HG03439 (cell line): ENCODE data around the gene PKD1L1.
"Not testable (repeated sequence)": the region's sequence is repeated elsewhere in the genome, so short reads cannot be mapped to it uniquely, and the experiment has no call there.

Experiments
- ATAC-seq: cut with Tn5 transposase; IDR thresholded peaks from one replicate; pipeline ENCODE4 v1.9.1; 2021; ENCODE audit warnings: mild to moderate bottlenecking, moderate library complexity; ENCODE audit not compliant: unreplicated experiment

Gene PKD1L1, protein sequence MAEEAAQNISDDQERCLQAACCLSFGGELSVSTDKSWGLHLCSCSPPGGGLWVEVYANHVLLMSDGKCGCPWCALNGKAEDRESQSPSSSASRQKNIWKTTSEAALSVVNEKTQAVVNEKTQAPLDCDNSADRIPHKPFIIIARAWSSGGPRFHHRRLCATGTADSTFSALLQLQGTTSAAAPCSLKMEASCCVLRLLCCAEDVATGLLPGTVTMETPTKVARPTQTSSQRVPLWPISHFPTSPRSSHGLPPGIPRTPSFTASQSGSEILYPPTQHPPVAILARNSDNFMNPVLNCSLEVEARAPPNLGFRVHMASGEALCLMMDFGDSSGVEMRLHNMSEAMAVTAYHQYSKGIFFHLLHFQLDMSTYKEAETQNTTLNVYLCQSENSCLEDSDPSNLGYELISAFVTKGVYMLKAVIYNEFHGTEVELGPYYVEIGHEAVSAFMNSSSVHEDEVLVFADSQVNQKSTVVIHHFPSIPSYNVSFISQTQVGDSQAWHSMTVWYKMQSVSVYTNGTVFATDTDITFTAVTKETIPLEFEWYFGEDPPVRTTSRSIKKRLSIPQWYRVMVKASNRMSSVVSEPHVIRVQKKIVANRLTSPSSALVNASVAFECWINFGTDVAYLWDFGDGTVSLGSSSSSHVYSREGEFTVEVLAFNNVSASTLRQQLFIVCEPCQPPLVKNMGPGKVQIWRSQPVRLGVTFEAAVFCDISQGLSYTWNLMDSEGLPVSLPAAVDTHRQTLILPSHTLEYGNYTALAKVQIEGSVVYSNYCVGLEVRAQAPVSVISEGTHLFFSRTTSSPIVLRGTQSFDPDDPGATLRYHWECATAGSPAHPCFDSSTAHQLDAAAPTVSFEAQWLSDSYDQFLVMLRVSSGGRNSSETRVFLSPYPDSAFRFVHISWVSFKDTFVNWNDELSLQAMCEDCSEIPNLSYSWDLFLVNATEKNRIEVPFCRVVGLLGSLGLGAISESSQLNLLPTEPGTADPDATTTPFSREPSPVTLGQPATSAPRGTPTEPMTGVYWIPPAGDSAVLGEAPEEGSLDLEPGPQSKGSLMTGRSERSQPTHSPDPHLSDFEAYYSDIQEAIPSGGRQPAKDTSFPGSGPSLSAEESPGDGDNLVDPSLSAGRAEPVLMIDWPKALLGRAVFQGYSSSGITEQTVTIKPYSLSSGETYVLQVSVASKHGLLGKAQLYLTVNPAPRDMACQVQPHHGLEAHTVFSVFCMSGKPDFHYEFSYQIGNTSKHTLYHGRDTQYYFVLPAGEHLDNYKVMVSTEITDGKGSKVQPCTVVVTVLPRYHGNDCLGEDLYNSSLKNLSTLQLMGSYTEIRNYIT (N-terminal part only)

DNA sequence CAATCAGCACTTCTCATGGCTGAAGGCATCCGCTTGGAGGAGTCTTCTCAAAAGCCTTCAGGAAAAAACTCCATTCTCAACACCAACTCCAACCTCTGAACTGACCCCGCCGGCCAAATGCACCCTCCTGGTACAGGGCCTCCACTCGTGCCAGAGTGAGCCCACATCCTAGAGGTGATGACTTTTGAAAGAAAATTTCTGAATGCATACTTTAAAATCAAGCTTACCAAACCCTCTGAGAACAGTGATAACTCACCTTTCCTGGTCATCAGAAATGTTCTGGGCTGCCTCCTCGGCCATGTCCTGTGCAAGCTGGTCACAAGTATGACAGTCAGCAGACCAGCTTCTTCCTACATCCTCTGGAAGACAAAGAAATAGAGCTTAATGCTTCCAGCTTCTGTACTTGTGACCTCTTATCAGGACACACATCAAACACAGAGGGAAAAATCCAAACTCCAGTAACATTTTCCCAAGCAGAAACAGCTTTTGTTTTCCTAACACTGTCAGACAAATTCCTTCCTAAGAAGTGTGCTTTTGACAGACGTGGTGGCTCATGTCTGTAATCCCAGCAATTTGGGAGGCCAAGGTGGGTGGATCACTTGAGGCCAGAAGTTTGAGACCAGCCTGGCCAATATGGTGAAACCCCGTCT lies at the start of gene PKD1L1:
PKD1L1 (minus strand) TSS at position 326 of the 650 bp plus-strand sequence; CDS start at position 300, 26 bp downstream.
- ATAC-seq, result no peak

DNA sequence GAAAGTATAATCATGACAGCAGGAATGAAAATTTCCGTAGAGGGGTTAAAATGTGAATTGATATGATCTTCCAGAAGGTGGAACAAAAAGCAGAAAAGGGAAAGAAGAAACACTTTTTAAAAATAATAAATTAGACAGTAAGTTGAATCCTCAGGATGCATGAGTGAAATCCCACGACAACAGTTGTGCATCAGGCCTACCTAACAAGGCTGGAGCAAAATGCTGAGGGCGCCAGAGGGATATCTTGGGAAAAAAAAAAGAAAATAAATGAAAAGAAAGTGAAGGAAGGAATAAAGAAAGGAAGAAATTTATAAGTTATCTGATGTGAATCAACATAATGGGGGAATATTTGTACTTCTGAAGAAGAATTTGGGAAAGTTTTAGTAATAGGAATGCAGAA lies 44.2 kb upstream of the PKD1L1 start:
- ATAC-seq, result no peak

DNA sequence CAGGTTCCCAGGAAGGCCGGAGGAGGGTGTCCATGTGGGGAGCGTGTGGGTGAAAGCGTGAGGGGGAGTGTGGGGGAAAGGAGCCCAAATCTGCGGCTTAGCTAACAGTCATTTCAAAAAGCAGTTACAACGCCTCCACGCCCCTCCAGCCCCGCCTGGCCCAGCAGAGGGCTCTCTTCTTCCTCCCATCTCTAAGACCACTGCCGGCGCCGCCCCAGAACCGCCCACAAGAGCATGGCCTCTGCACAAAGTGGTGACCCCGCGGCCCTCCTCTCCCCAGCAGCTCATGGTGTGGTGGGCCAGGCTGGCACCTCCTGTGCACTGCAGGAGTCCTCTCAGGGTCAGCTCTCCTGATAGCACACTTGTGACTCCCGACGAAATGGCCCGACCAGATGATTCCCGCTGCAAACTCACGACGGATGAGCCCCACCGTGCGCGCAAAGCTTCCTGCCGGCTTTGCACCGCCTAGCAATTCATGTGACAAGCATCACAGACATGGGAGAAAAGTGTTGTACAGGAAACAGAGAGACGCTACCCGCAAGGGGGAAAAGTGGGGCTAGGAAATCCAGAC lies 43.6 kb upstream of the PKD1L1 start:
- ATAC-seq, result peak; percentile 99

DNA sequence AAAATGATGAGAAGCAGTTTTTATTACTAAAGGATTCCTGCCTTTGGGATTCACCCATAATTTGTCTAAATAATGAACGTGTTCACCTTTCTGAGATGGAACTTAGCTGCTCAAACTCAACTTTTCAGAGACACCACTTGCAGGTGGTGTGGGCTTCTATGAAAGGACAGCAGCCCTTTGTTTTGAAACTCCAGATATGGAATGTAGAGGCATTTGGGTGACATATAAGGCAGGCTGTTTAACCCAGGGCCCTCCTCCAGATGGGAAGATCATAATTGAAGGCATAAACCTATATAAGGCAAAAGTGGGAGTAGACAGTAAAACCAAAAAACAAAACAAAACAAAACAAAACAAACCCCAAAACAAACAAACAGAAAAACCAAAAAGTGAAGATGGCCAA lies 43.0 kb upstream of the PKD1L1 start:
- no peak for ATAC-seq

DNA sequence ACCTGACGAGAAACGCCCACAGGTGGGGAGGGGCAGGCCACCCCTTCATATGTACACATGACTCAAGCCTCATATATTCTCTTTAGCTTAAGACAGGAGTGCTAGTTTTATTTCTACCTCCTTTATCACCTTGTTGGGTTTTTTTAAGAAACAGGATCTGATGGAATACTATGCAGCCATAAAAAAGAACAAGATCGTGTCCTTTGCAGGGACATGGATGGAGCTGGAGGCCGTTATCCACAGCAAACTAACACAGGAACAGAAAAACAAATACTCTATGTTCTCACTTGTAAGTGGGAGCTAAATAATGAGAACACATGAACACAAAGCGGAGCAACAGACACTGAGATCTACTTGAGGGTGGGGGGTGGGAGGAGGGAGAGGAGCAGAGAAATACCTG lies 42.3 kb upstream of the PKD1L1 start:
- ATAC-seq, result no peak

DNA sequence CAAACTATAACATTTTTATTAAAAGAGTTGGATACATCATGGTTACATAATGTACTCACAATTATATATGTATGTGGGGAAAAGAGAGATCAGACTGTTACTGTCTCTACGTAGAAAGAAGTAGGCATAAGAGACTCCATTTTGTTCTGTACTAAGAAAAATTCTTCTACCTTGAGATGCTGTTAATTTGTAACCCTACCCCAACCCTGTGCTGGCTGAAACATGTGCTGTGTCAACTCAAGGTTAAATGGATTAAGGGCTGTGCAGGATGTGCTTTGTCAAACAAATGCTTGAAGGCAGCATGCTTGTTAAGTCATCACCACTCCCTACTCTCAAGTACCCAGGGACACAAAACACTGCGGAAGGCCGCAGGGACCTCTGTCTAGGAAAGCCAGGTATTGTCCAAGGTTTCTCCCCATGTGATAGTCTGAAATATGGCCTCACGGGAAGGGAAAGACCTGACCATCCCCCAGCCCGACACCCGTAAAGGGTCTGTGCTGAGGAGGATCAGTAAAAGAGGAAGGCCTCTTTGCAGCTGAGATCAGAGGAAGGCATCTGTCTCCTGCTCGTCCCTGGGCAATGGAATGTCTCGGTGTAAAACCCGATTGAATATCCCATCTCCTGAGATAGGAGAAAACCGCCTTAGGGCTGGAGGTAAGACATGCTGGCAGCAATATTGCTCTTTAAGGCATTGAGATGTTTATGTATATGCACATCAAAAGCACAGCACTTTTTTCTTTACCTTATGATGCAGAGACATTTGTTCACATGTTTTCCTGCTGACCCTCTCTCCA lies 41.5 kb upstream of the PKD1L1 start:
- not testable (repeated sequence) for ATAC-seq

DNA sequence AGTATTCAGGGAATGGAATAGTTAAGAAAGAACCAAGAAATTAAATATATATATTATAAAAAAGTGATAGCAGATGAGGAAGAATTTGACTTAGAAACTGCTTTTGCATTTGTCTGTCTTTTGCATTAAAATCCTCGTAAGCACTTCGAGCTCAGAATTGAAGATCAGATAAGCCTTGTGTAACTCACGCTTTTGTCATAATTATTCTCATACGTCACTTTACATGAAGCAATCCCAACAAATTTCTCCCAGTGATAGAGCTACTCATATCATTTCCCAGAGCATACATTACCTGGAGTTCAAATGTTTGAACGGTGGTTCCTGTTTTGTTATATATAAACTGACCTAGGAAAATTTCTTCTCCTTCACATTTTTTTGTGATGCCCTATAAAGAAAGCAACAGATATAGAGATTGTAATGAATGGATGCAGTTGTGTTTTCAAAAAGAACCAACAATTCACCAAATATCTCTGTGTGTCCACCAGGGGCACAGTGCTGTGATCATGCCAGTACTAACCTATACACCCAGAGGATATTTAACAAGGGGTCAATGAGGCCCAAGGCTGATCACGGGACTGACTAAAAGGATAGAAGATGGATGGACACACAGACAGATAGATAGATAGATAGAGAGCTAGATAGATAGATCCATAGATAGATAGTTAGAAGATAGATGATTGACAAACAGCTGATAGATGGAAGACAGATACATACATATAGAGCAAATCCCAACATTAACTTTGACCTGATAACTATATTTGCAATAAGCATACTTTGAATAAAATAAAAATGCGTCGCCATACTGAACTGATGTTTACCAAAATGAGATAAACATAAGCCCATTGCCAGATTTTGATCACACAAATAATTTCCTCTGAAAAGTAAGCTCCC lies 40.5 kb upstream of the PKD1L1 start:
- no peak for ATAC-seq

DNA sequence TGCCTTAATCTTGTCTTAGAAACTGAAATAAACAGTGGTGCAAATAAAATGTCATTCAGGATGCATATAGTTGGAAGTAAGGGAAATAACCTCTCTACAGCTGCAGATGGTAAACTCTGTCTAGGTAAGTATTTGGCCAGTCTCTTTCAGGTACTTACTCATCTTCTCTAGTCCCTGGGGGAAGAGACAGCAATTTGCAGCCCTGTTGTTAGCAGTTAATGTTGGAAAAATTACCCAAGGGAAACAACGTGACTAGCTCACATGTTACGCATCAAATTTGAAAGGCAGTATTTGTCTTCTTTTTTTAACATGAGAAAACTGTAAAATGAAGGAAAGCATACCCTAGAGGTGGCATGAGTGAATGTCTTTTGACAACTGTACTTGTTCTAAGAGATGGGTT lies 34.3 kb upstream of the PKD1L1 start:
- ATAC-seq, result no peak

DNA sequence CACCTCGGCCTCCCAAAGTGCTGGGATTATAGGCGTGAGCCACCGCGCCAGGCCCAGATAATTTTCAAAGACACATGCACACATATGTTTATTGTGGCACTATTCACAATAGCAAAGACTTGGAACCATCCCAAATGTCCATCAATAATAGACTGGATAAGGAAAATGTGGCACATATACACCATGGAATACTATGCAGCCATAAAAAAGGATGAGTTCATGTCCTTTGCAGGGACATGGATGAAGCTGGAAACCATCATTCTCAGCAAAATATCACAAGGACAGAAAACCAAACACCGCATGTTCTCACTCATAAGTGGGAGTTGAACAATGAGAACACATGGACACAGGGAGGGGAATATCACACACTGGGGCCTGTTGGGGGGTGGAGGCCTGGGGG lies 32.4 kb upstream of the PKD1L1 start:
- not testable (repeated sequence) for ATAC-seq

DNA sequence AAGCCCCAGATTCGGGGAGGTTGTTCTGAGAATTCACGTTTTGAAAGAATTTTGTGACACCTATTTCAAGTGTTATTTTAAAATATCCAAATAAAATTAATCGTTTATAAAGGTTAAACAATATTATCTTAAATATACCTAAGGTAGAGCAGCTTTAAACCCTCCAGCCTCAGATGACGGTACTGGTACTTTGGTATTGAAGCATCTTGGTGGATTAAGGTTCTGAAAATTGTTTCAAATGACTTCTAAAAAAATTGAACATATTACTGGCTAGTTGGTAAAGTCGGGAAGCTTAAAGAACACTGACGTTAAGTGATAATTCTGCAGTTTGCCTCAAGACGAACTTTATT lies 31.5 kb upstream of the PKD1L1 start:
- ATAC-seq, result no peak

DNA sequence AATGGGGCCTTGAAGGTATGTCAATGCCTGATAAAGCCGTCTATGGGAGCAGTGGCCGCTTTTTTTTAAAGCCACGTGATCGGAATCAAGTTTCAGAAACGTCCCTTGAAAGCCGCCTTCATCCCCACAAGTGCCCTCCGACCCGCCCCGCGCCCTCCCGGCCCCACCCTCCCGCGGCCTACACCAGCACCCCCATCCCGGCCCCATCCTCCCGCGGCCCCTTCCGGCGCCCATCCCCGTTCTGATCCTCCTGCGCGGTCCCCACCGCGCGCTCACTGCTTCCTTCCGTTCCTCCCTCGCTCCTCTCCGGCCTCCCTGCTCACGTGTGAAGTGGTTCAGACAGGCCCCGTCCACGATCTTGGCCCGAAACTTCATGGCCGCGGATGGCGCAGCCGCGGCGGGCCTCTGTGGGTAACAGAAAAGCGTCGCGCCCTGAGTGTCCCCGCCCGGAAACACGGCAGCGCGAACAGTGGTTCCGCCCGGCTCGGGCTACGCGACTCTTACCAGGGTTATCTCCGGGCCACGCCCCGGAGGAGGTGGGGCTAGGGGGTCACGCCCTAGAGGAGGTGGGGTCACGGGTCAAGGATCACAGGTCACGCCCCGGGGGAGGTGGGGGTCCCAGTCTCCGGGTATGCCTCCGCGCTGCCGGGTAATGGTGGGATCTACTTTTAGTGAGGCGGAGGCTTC lies 31.0 kb upstream of the PKD1L1 start, which contains the start of gene HUS1:
HUS1 (minus strand) TSS at position 471 of the 687 bp plus-strand sequence; CDS start at position 375, 96 bp downstream.
- ATAC-seq, result peak; percentile 99

DNA sequence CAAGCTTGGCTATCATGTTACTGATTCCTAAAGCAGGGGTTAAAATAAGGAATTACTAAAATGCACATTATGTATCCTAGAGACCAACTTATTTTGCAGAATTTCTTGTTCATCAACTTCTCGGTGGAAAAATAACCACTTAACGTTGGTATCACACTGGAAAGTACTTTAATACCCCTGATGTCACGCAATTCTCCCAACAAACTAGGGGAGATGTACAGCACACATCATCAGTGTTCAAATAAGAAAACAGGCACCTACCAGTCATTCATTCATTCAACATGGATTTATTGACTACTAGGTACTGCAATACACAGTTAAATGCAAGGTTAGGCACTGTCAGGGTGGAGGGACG lies 30.5 kb upstream of the PKD1L1 start:
- no peak for ATAC-seq

DNA sequence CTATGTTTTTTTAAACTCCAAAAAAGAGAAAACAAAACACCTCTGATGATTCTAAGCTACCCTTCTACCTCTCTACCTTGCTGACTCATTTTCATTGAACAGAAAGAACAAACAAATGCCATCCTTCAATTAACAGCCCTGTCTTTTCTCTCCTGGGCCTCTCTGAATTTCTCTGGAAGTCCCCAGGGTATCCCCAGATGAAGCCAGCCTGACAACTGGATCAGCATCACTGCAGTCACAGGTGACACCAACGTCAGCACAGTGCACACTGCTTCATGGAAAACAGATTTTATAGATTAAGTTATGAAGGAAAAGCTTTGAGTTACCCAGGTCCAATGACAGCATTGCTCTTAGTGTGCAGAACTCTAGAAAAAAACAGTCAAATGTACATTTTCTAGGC lies 25.5 kb upstream of the PKD1L1 start:
- no peak for ATAC-seq

DNA sequence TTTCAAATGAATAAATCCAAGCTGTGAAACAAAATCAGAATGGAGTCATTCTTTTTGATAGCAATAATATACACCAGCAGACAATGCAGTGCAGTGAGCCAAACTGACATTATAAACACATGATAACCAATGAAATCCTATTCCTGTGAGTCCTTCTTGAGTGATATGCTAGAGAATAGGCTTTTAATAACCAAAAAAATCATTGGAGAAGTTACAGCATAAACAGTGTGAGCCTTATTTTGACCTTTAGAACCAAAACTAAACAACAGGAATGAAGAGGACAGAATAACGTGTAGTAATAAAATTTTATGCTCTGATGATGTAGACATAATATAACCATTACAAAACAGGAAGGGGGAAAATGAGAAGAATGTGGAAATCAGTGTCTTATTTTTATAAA lies 22.5 kb upstream of the PKD1L1 start:
- no peak for ATAC-seq

DNA sequence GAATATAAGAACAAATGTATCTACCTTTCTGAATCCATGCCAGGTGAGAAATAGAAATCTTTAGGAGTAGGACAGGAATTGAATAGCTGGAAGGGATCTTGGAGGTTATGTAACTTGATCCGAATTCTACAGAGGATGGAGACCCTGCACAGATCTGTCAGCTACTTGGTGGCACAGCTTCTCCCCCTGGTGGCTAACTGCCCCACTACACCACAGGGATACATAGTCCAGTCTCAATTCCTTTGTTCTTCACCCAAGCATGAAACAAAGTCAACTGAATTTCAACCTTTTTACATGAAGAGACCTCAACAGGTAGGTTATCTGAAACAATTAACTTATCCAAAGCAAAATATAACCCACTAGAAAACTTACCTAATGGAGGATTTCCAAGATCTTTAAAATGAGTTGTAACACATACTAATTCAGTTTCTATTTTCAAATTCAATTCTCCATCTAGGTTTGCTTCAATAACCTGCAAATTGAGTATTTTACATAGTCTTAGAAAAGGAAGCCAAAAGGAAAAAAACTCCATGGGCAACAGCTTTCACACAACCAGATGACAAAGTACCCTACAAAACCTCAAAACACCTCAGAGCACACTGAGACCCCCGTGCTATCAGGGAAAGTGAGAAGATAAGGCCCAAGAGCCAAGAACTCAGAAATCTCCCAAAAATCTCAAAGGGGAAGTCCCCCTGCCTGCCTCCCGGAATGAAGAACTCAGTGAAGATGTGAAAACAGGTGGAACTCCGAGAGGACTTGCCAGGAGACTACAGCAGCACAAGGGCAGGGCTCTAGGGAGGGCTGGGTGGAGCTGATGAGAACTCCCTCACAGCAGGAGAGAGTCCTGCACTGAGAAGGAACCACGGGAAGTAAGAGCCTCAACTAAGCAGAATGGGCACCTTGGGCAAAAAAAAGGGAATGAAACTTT lies 20.8 kb upstream of the PKD1L1 start:
- no peak for ATAC-seq

DNA sequence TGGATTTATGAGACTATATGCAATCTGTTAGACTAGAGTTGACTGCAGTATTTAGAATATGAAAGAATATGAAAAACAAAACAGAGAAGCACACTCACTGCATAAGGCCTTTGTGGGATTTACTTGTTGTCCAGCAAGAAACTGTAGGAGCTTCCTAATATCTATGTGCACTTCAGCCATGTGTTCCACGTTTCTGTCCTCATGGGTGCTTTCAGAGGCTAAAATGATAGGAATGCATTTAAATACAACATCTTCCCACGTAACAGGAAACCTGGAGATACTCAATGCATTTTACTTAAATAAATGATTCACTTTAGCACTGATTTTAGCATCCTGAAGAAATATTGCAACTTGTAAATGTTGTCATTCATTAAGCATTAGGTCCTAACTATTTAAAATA lies 19.4 kb upstream of the PKD1L1 start:
- ATAC-seq, result no peak

DNA sequence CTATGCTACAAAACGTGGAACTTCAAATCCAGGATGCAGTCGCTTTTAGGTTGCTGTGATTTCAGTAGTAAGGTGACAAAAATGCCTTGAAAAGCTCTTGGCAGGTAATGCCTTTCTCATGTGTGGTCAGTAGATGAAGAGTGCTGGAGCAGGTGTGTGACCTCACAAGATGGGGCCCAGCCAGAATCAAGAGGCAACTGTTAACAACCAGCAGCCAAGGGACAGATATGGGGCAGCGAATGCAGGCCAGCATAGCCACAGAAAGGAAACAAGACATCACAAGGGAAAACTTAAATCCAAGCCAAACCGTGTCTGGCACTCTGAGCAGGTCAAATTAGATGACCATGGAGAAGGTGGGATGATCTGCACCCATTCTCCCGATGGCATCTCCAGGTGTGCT lies 18.9 kb upstream of the PKD1L1 start:
- ATAC-seq, result no peak
